ENCODE measurements around the gene STAG3.
A peak's percentile ranks its signal among the peaks of the same experiment; 100 is the strongest.

The STAG3 gene

DNA sequence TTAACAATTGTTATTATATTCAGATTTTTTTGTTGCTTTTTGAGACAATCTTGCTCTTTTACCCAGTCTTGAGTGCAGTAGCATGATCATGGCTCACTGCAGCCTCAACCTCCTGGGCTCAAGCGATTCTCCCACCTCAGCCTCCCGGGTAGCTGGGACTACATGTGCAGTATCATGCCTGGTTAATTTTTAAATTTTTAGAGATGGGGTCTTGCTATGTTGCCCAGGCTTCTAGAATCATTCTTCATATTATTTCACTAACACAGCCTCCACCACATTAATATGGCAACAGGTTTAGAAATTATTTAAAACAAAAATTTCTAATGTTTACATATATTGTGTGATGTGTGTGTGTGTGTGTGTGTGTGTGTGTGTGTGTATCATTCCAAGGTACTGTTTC lies 30.4 kb upstream of the STAG3 start:
- H3K36me3 ChIP-seq (ENCODE audit: control insufficient read depth, low read length), result peaks cover 29% of the 10 kb centered on the region
- H3K4me1 ChIP-seq (ENCODE audit: control insufficient read depth, low read length), result peaks cover 43% of the 10 kb centered on the region
- no peaks in the 10 kb centered on the region for H3K9me2 ChIP-seq (replicated peaks; ENCODE audit: control insufficient read depth, low read length)
- TF ChIP-seq, protein P1, sequence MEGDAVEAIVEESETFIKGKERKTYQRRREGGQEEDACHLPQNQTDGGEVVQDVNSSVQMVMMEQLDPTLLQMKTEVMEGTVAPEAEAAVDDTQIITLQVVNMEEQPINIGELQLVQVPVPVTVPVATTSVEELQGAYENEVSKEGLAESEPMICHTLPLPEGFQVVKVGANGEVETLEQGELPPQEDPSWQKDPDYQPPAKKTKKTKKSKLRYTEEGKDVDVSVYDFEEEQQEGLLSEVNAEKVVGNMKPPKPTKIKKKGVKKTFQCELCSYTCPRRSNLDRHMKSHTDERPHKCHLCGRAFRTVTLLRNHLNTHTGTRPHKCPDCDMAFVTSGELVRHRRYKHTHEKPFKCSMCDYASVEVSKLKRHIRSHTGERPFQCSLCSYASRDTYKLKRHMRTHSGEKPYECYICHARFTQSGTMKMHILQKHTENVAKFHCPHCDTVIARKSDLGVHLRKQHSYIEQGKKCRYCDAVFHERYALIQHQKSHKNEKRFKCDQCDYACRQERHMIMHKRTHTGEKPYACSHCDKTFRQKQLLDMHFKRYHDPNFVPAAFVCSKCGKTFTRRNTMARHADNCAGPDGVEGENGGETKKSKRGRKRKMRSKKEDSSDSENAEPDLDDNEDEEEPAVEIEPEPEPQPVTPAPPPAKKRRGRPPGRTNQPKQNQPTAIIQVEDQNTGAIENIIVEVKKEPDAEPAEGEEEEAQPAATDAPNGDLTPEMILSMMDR (IDR thresholded peaks at IDR 0.05; ENCODE audit: low read depth, low read length, poor library complexity, severe bottlenecking), result no peak
- no peak for TF ChIP-seq EZH2phosphoT487 (IDR thresholded peaks at IDR 0.05; ENCODE audit: borderline replicate concordance, low read length)
- H3K4me2 ChIP-seq (ENCODE audit: low read length), result no peak overlapping the region
- no peaks in the 10 kb centered on the region for H3K9me3 ChIP-seq (ENCODE audit: control insufficient read depth, insufficient read depth, low read length)
- no peak overlapping the region for H3K27ac ChIP-seq (ENCODE audit: low read depth, low read length)
- H3K4me3 ChIP-seq (ENCODE audit: low read length), result no peak overlapping the region
- peaks cover 16% of the 10 kb centered on the region for H3F3A ChIP-seq (ENCODE audit: control insufficient read depth, insufficient read depth)
- no peaks in the 10 kb centered on the region for H3K27me3 ChIP-seq (ENCODE audit: control insufficient read depth, low read length)
- no peaks in the 10 kb centered on the region for H4K20me1 ChIP-seq (ENCODE audit: control insufficient read depth, insufficient read depth, low read depth, low read length)
- H3K79me2 ChIP-seq (ENCODE audit: control insufficient read depth, low read length), result peaks cover 35% of the 10 kb centered on the region

DNA sequence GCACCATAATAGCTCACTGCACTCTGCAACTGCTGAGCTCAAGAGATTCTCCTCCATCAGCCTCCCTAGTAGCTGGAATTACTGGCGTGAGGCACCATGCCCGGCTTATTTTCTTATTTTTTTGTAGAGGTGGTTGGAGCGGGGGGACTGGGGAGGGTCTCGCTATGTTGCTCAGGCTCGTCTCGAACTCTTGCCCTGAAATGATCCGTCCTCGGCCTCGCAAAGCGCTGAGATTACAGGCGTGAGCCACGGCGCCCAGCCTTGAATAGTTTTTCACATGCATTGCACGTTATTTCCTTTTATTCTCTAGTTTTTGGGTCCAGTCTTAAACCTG lies 29.5 kb upstream of the STAG3 start:
- H3F3A ChIP-seq (ENCODE audit: control insufficient read depth, insufficient read depth), result peaks cover 19% of the 10 kb centered on the region
- no peaks in the 10 kb centered on the region for H4K20me1 ChIP-seq (ENCODE audit: control insufficient read depth, insufficient read depth, low read depth, low read length)
- H3K9me2 ChIP-seq (replicated peaks; ENCODE audit: control insufficient read depth, low read length), result no peaks in the 10 kb centered on the region
- H3K27me3 ChIP-seq (ENCODE audit: control insufficient read depth, low read length), result no peaks in the 10 kb centered on the region
- peaks cover 43% of the 10 kb centered on the region for H3K4me1 ChIP-seq (ENCODE audit: control insufficient read depth, low read length)
- H3K79me2 ChIP-seq (ENCODE audit: control insufficient read depth, low read length), result peaks cover 44% of the 10 kb centered on the region
- H3K4me2 ChIP-seq (ENCODE audit: low read length), result peak overlapping the region; percentile 75
- peaks cover 39% of the 10 kb centered on the region for H3K36me3 ChIP-seq (ENCODE audit: control insufficient read depth, low read length)
- H3K4me3 ChIP-seq (ENCODE audit: low read length), result peak overlapping the region; percentile 68
- H3K27ac ChIP-seq (ENCODE audit: low read depth, low read length), result peak overlapping the region; percentile 57
- no peak for TF ChIP-seq EZH2phosphoT487 (IDR thresholded peaks at IDR 0.05; ENCODE audit: borderline replicate concordance, low read length)
- TF ChIP-seq, protein P1 (IDR thresholded peaks at IDR 0.05; ENCODE audit: low read depth, low read length, poor library complexity, severe bottlenecking), result no peak
- no peaks in the 10 kb centered on the region for H3K9me3 ChIP-seq (ENCODE audit: control insufficient read depth, insufficient read depth, low read length)

DNA sequence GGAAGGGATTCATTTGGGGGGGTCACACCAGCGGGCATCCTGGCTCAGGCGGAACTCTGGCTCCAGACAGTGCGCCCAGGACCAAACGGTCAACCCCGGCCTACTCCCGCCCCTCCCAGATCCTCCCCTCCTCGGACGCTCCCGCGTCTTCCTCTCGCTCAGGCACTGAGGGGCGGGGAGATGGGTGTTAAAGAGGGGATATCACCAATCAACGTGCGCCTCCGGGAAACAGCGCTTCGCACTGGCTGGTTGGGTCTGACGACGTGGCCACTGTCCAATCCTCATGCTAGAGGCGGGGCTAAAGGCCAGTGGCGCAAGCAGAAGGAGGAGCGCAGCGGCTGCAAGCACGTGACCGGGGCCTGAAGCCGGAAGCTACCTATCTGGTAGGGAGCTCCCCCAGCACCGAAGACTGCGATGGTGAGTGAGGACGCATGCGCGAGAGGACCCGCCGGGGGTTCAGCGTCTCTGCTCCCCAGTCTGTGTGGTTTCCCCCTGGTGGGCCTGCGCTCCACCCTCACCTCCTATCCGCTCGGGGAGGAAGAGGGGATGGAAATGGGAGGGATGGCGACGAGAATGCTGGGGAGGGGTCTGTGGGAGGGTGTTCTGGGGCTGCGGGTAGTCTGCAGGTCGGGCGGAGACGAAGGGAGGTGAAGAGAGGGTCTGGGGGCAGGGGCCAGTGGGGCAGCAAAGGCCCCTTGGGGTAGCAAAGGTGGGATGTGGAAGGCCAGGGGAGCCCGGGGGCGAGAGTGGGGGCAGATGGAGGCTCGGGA lies 29.0 kb upstream of the STAG3 start, which contains the start of gene LAMTOR4:
LAMTOR4 (plus strand) TSS at position 360 of the 770 bp plus-strand sequence; CDS start at position 415, 55 bp downstream.
- H3K4me1 ChIP-seq (ENCODE audit: control insufficient read depth, low read length), result peaks cover 48% of the 10 kb centered on the region
- H3K36me3 ChIP-seq (ENCODE audit: control insufficient read depth, low read length), result peaks cover 44% of the 10 kb centered on the region
- peak within 1 kb of the TSS; percentile 79 for H3K27ac ChIP-seq (ENCODE audit: low read depth, low read length)
- H4K20me1 ChIP-seq (ENCODE audit: control insufficient read depth, insufficient read depth, low read depth, low read length), result no peaks in the 10 kb centered on the region
- H3K27me3 ChIP-seq (ENCODE audit: control insufficient read depth, low read length), result no peaks in the 10 kb centered on the region
- no peaks in the 10 kb centered on the region for H3K9me3 ChIP-seq (ENCODE audit: control insufficient read depth, insufficient read depth, low read length)
- TF ChIP-seq, protein P1 (IDR thresholded peaks at IDR 0.05; ENCODE audit: low read depth, low read length, poor library complexity, severe bottlenecking), result peak; percentile 59
- TF ChIP-seq EZH2phosphoT487 (IDR thresholded peaks at IDR 0.05; ENCODE audit: borderline replicate concordance, low read length), result no peak
- peaks cover 49% of the 10 kb centered on the region for H3K79me2 ChIP-seq (ENCODE audit: control insufficient read depth, low read length)
- H3K4me3 ChIP-seq (ENCODE audit: low read length), result peak within 1 kb of the TSS; percentile 92
- no peaks in the 10 kb centered on the region for H3K9me2 ChIP-seq (replicated peaks; ENCODE audit: control insufficient read depth, low read length)
- peak within 1 kb of the TSS; percentile 98 for H3K4me2 ChIP-seq (ENCODE audit: low read length)
- H3F3A ChIP-seq (ENCODE audit: control insufficient read depth, insufficient read depth), result peaks cover 24% of the 10 kb centered on the region

Data from DOHH2 (cell line).